H1 (cell line): ENCODE measurements around the gene WDR77. TPM values are rescaled to one million over a fixed set of nuclear protein-coding genes. Genes with fewer than 3 reads are reported as not detected.

Experiments
- CTCF ChIA-PET: fragments of 300-600 bp; sonication (Branson Sonifier 250); formaldehyde crosslinking; loops from one replicate; lab custom pipeline; 2021; ENCODE audit not compliant: partially characterized antibody; lab: Charles Lee
- POLR2A ChIA-PET: fragments of 300-600 bp; sonication (Branson Sonifier 250); formaldehyde crosslinking; loops from one replicate; lab custom pipeline; 2021; ENCODE audit warnings: inconsistent platforms; ENCODE audit not compliant: partially characterized antibody; lab: Charles Lee
- DNase-seq, 2 experiments: peaks; one replicate each; pipeline versions ENCODE4 v3.0.0 to v3.0.0-alpha.2; 2010 to 2022; ENCODE audit warnings: low spot score in 2 of 2, low read depth in 1 of 2, mixed read lengths in 1 of 2
- FAIRE-seq: peaks from 2 replicates; lab custom pipeline; 2011; peaks lifted over from hg19 to GRCh38; lab: Jason Lieb, UNC
- H2AFZ ChIP-seq: 2 replicates; pipeline ENCODE4 v1.8.1; 2012; ENCODE audit warnings: low read length, inconsistent platforms
- H2AK5ac ChIP-seq: 2 replicates; pipeline ENCODE4 v1.6.1; 2013; ENCODE audit warnings: low read depth, low read length
- H2BK120ac ChIP-seq: replicated peaks from 2 replicates; pipeline ENCODE3; 2013; ENCODE audit warnings: low read depth, low read length, inconsistent platforms
- H2BK12ac ChIP-seq: 2 replicates; pipeline ENCODE4 v1.6.1; 2013; ENCODE audit warnings: low read depth, low read length
- H2BK15ac ChIP-seq: 2 replicates; pipeline ENCODE4 v1.6.1; 2013; ENCODE audit warnings: low read length
- H2BK20ac ChIP-seq: 2 replicates; pipeline ENCODE4 v1.6.1; 2013; ENCODE audit warnings: low read length
- H2BK5ac ChIP-seq: 2 replicates; pipeline ENCODE4 v1.6.1; 2013; ENCODE audit warnings: low read depth, low read length
- H3K14ac ChIP-seq: 2 replicates; pipeline ENCODE4 v1.6.1; 2013; ENCODE audit warnings: inconsistent platforms; ENCODE audit not compliant: insufficient read length
- H3K18ac ChIP-seq: 2 replicates; pipeline ENCODE4 v1.6.1; 2013; ENCODE audit warnings: low read length; ENCODE audit errors: extremely low read depth
- H3K23ac ChIP-seq: 2 replicates; pipeline ENCODE4 v1.6.1; 2013; ENCODE audit warnings: inconsistent platforms; ENCODE audit not compliant: insufficient read length
- H3K23me2 ChIP-seq: 2 replicates; pipeline ENCODE4 v1.6.1; 2013; ENCODE audit warnings: low read depth, low read length
- H3K27ac ChIP-seq: 2 replicates; pipeline ENCODE4 v1.6.1; 2011; ENCODE audit warnings: low read depth, low read length, inconsistent platforms
- H3K27me3 ChIP-seq, 4 experiments: replicated peaks in 1 of 4; 1 replicate in 1 of 4; 2 replicates in 3 of 4; pipeline versions ENCODE4 v1.6.1 to v1.8.1; 2011 to 2013; ENCODE audit warnings: low read length in 3 of 4, mild to moderate bottlenecking in 3 of 4, inconsistent platforms in 2 of 4, mixed read lengths in 2 of 4, moderate library complexity in 1 of 4; ENCODE audit not compliant: control insufficient read depth in 3 of 4, insufficient read depth in 3 of 4; ENCODE audit errors: extremely low read depth in 1 of 4
- H3K36me3 ChIP-seq, 4 experiments: 2 replicates each; pipeline versions ENCODE4 v1.6.1 to v1.8.1; 2011 to 2013; ENCODE audit warnings: mild to moderate bottlenecking in 4 of 4, low read length in 3 of 4, moderate library complexity in 2 of 4, control low read depth in 1 of 4, inconsistent platforms in 1 of 4; ENCODE audit not compliant: insufficient read depth in 4 of 4, control insufficient read depth in 2 of 4
- H3K4ac ChIP-seq: replicated peaks from 2 replicates; pipeline ENCODE3; 2013; ENCODE audit warnings: low read length, low read depth, mixed read lengths, inconsistent platforms; ENCODE audit not compliant: insufficient read length
- H3K4me1 ChIP-seq, 4 experiments: replicated peaks in 1 of 4; 1 replicate in 1 of 4; 2 replicates in 3 of 4; pipeline versions ENCODE4 v1.6.1 to v1.8.1; 2011 to 2013; ENCODE audit warnings: low read length in 3 of 4, inconsistent platforms in 2 of 4, mixed read lengths in 1 of 4; ENCODE audit not compliant: insufficient read depth in 4 of 4, control insufficient read depth in 3 of 4
- H3K4me2 ChIP-seq, 2 experiments: 2 replicates each; pipeline versions ENCODE4 v1.6.1 to v1.8.1; 2011 to 2013; ENCODE audit warnings: low read depth in 2 of 2, low read length in 2 of 2, control low read depth in 1 of 2, inconsistent platforms in 1 of 2, mild to moderate bottlenecking in 1 of 2; ENCODE audit not compliant: insufficient read depth in 1 of 2
- H3K4me3 ChIP-seq, 4 experiments: fragments of 200-600, 300-600 bp in 1 of 4; sonication (generic), shearing (Covaris generic), sonication (Bioruptor Twin) in 1 of 4; 2 replicates each; pipeline versions ENCODE4 v1.5.1 to v1.8.1; 2011 to 2016; ENCODE audit warnings: low read length in 4 of 4, low read depth in 3 of 4, control low read depth in 2 of 4, inconsistent platforms in 2 of 4, mild to moderate bottlenecking in 2 of 4, mixed read lengths in 1 of 4, moderate library complexity in 1 of 4; ENCODE audit not compliant: insufficient read depth in 2 of 4; ENCODE audit errors: extremely low read depth in 1 of 4
- H3K56ac ChIP-seq: replicated peaks from 2 replicates; pipeline ENCODE3; 2013; ENCODE audit warnings: low read depth, mild to moderate bottlenecking, mixed read lengths, low read length, inconsistent platforms; ENCODE audit not compliant: insufficient read length
- H3K79me1 ChIP-seq: 2 replicates; pipeline ENCODE4 v1.6.1; 2013; ENCODE audit warnings: low read depth, low read length, control low read depth
- H3K79me2 ChIP-seq, 2 experiments: 2 replicates each; pipeline versions ENCODE4 v1.6.1 to v1.8.1; 2012 to 2013; ENCODE audit warnings: low read length in 2 of 2, mild to moderate bottlenecking in 2 of 2, inconsistent platforms in 1 of 2; ENCODE audit not compliant: insufficient read depth in 2 of 2, control insufficient read depth in 1 of 2
- H3K9ac ChIP-seq, 4 experiments: replicated peaks in 1 of 4; 1 replicate in 1 of 4; 2 replicates in 3 of 4; pipeline versions ENCODE4 v1.6.1 to v1.8.1; 2011 to 2013; ENCODE audit warnings: low read depth in 3 of 4, low read length in 3 of 4, control low read depth in 2 of 4, mild to moderate bottlenecking in 2 of 4, moderate library complexity in 2 of 4, inconsistent platforms in 1 of 4; ENCODE audit errors: extremely low read depth in 1 of 4
- H3K9me3 ChIP-seq, 2 experiments: 2 replicates each; pipeline versions ENCODE4 v1.6.1 to v1.8.1; 2012 to 2013; ENCODE audit warnings: mild to moderate bottlenecking in 2 of 2, moderate library complexity in 2 of 2, control low read depth in 1 of 2, inconsistent platforms in 1 of 2, low read depth in 1 of 2, low read length in 1 of 2, mixed read lengths in 1 of 2; ENCODE audit not compliant: insufficient read depth in 2 of 2
- H4K20me1 ChIP-seq, 2 experiments: replicated peaks in 1 of 2; 2 replicates each; pipeline versions ENCODE3 to v1.8.1; 2011 to 2013; ENCODE audit warnings: inconsistent platforms in 2 of 2, low read length in 2 of 2, mild to moderate bottlenecking in 1 of 2; ENCODE audit not compliant: insufficient read depth in 2 of 2, control insufficient read depth in 1 of 2
- H4K5ac ChIP-seq: 2 replicates; pipeline ENCODE4 v1.6.1; 2013; ENCODE audit warnings: low read length, low read depth, mixed read lengths, inconsistent platforms; ENCODE audit not compliant: insufficient read length
- H4K8ac ChIP-seq: 2 replicates; pipeline ENCODE4 v1.8.0; 2013; ENCODE audit warnings: mild to moderate bottlenecking, moderate library complexity, low read length, inconsistent platforms; ENCODE audit not compliant: insufficient read depth; ENCODE audit errors: extremely low read depth
- H4K91ac ChIP-seq: replicated peaks from 2 replicates; pipeline ENCODE3; 2013; ENCODE audit warnings: low read length, mixed read lengths, inconsistent platforms; ENCODE audit not compliant: insufficient read length
- WGBS, 2 experiments: shearing (Covaris generic) in 1 of 2; methylation state at CpG; one replicate each; pipeline versions ENCODE4 v1.1.6 to v1.1.7; 2013 to 2015; ENCODE audit warnings: low lambda C conversion rate in 2 of 2, mixed read lengths in 2 of 2, inconsistent platforms in 1 of 2, low coverage in 1 of 2, missing lambda C conversion rate in 1 of 2; ENCODE audit not compliant: insufficient replicate concordance in 2 of 2, insufficient coverage in 1 of 2, insufficient read length in 1 of 2; ENCODE audit errors: extremely low coverage in 1 of 2, missing lambda C conversion rate in 1 of 2; 5-methylcytosine and 5-hydroxymethylcytosine counted together
- polyA plus RNA-seq, 7 experiments: library from polyadenylated mRNA; depleted of rRNA in 3 of 7; stranded (reverse) in 5 of 7; unstranded in 2 of 7; fragments of >200 nt in 5 of 7; fragments of 200-250 nt in 2 of 7; gene quantifications; 1 replicate in 5 of 7; 2 replicates in 1 of 7; 4 replicates in 1 of 7; pipeline versions ENCODE4 v1.2.1 to v1.2.3, GENCODE V29; 2011 to 2013; ENCODE audit warnings: missing spikeins in 2 of 7, mixed read lengths in 2 of 7
- total RNA-seq: library from RNA; stranded (reverse); fragmentation: NEBNext Ultra II Directional; extraction: Animal tissue kit (Norgen Biotek cat#: 25700); gene quantifications from 2 replicates; pipeline ENCODE4 v1.2.1, GENCODE V29; 2021

Gene WDR77
- total and polyA plus RNA-seq, 2 of the 8 experiments (the other 6 are each of a cell fraction or from before 2014, with no cell fraction given) = 66.0 to 156 TPM

DNA sequence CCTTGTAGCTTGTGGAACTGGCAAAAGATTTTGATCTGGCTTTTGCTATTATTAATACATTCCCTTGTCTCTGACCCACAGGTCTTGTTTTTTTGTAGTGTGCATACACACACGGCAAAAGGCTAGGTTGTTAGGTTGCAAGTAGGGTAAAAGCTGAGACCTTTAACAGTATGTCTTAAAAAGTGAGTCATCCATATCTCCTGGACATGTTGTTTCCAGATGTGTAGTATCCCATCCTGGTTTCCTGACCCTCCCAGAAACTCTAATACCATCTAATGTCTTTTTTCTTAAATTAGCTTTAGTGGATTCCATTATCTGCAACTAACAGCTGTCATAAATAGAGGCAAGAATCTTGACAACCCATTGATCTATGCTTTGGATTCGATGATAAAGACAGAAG, 36.2 kb downstream of the WDR77 start:
- FAIRE-seq (no peak), DNase-seq (no peak)
- H2BK15ac ChIP-seq = no peak overlapping the region
- no peak overlapping the region for H2BK5ac ChIP-seq
- no peak overlapping the region for H3K4ac ChIP-seq
- no peaks in the 10 kb centered on the region for H3K79me1 ChIP-seq
- no peak overlapping the region for H2BK12ac ChIP-seq
- H3K27me3 ChIP-seq = no peaks in the 10 kb centered on the region
- H2BK120ac ChIP-seq = no peak overlapping the region
- H3K4me1 ChIP-seq = no peaks in the 10 kb centered on the region
- no peaks in the 10 kb centered on the region for H3K9me3 ChIP-seq
- no peak overlapping the region for H3K4me2 ChIP-seq
- no peak overlapping the region for H3K14ac ChIP-seq
- CTCF ChIA-PET = interaction anchor here (0.7 to 1.4 kb wide), 6 partner anchors 9 to 190 kb away, joined by 3 to 5 read pairs (median 4); no protein-coding TSS in a partner anchor
- H3K79me2 ChIP-seq = no peaks in the 10 kb centered on the region
- no peak overlapping the region for H4K5ac ChIP-seq
- H2AK5ac ChIP-seq = no peak overlapping the region
- POLR2A ChIA-PET = interaction anchor here (0.8 to 1.9 kb wide), 3 partner anchors 16 to 24 kb away, joined by 3 to 7 read pairs (median 3); no protein-coding TSS in a partner anchor
- H3K27ac ChIP-seq = no peak overlapping the region
- no peak overlapping the region for H3K9ac ChIP-seq
- H4K8ac ChIP-seq = no peak overlapping the region
- H3K36me3 ChIP-seq = no peaks in the 10 kb centered on the region
- no peak overlapping the region for H2AFZ ChIP-seq
- H3K23me2 ChIP-seq = no peaks in the 10 kb centered on the region
- no peak overlapping the region for H3K56ac ChIP-seq
- no peak overlapping the region for H3K18ac ChIP-seq
- H2BK20ac ChIP-seq = no peak overlapping the region
- no peak overlapping the region for H4K91ac ChIP-seq
- H4K20me1 ChIP-seq = no peaks in the 10 kb centered on the region
- WGBS, 2 experiments = 89% methylated on average over 2 of the region's 2 CpGs; no CpG with 5 or more reads in 1 of the 2 experiments
- no peak overlapping the region for H3K4me3 ChIP-seq
- no peak overlapping the region for H3K23ac ChIP-seq
